PFSK-1 (cell line): Measurements from ENCODE around the gene PTPRK.

Source experiments
- FOXP2 ChIP-seq: optimal IDR thresholded peaks from 2 replicates; pipeline ENCODE3; 2011; ENCODE audit warnings: borderline replicate concordance, control low read depth, inconsistent platforms; ENCODE audit not compliant: insufficient read depth; ENCODE audit errors: extremely low read length, extremely low read depth
- POLR2AphosphoS5 ChIP-seq: IDR thresholded peaks from 2 replicates; pipeline ENCODE4 v1.6.1; 2012; ENCODE audit warnings: low read depth, mild to moderate bottlenecking, control low read depth, low read length, moderate library complexity
- REST ChIP-seq, 2 experiments: IDR thresholded peaks; 2 replicates each; pipeline versions ENCODE4 v1.6.1 to v1.8.0; 2011 to 2012; ENCODE audit warnings: low read depth in 2 of 2, low read length in 2 of 2, control low read depth in 1 of 2, inconsistent platforms in 1 of 2, mild to moderate bottlenecking in 1 of 2, moderate library complexity in 1 of 2; ENCODE audit not compliant: insufficient read depth in 1 of 2
- SIN3A ChIP-seq: IDR thresholded peaks from 2 replicates; pipeline ENCODE4 v1.6.1; 2012; ENCODE audit warnings: mild to moderate bottlenecking, low read length, moderate library complexity, borderline replicate concordance; ENCODE audit not compliant: insufficient read depth
- TAF1 ChIP-seq: IDR thresholded peaks from 2 replicates; pipeline ENCODE4 v1.6.1; 2012; ENCODE audit warnings: low read length, control low read depth, borderline replicate concordance; ENCODE audit not compliant: insufficient read depth

- TF ChIP-seq TAF1 = no peak
- TF ChIP-seq REST (IDR thresholded peaks at IDR 0.05; ENCODE audit: insufficient read depth in 1 of 2, low read depth in 2 of 2, low read length in 2 of 2) = no peak
- TF ChIP-seq SIN3A = no peak
- TF ChIP-seq POLR2AphosphoS5 = no peak
- TF ChIP-seq FOXP2 = no peak
These were observed 539.4 kb downstream of the PTPRK start for GRCh38 chr6:127980996-127981395.
